OCI-LY7 (cell line): ENCODE data around the gene RSPH1. TPM values are rescaled to one million over a fixed set of nuclear protein-coding genes. Genes with fewer than 3 reads are reported as not detected.

Source experiments
- BruUV-seq: library from RNA; stranded (reverse); fragments of 400-500 nt; replicated peaks from 2 replicates; lab custom pipeline; 2021; lab: Mats Ljungman, UMichigan
- CTCF ChIA-PET: fragments of 300-600 bp; sonication (Branson Sonifier 250); formaldehyde crosslinking; loops from one replicate; lab custom pipeline; 2022; ENCODE audit warnings: antibody characterized with exemption; ENCODE audit not compliant: unreplicated experiment; lab: Charles Lee
- POLR2A ChIA-PET: fragments of 300-600 bp; sonication (Branson Sonifier 250); formaldehyde crosslinking; loops from one replicate; lab custom pipeline; 2022; ENCODE audit warnings: antibody characterized with exemption; lab: Charles Lee
- DNase-seq: peaks from one replicate; pipeline ENCODE4 v3.0.0-alpha.2; 2015; ENCODE audit warnings: low spot score
- H2AFZ ChIP-seq: fragments of 200-600 bp; sonication (generic), shearing (Covaris generic); 2 replicates; pipeline ENCODE4 v1.6.1; 2014; ENCODE audit warnings: mild to moderate bottlenecking, antibody characterized with exemption, low read length, moderate library complexity
- H3K27ac ChIP-seq: fragments of 200-600 bp; sonication (generic); 2 replicates; pipeline ENCODE4 v1.5.1; 2014; ENCODE audit warnings: mixed run types, low read depth, mild to moderate bottlenecking, moderate library complexity, low read length, inconsistent platforms; ENCODE audit not compliant: poor library complexity, severe bottlenecking
- H3K36me3 ChIP-seq: fragments of 200-600 bp; sonication (generic); 2 replicates; pipeline ENCODE4 v1.6.1; 2014; ENCODE audit warnings: mild to moderate bottlenecking, antibody characterized with exemption, low read length, moderate library complexity, mixed read lengths; ENCODE audit not compliant: insufficient read depth
- H3K4me1 ChIP-seq: fragments of 200-600 bp; sonication (generic); 2 replicates; pipeline ENCODE4 v1.5.1; 2014; ENCODE audit warnings: mild to moderate bottlenecking, low read length; ENCODE audit not compliant: insufficient read depth, poor library complexity, severe bottlenecking
- H3K4me2 ChIP-seq: fragments of 200-600 bp; sonication (generic); 2 replicates; pipeline ENCODE4 v1.6.1; 2014; ENCODE audit warnings: mild to moderate bottlenecking, low read length
- H3K4me3 ChIP-seq: fragments of 200-600 bp; sonication (generic); 2 replicates; pipeline ENCODE4 v1.5.1; 2014; ENCODE audit warnings: mild to moderate bottlenecking, low read depth, low read length; ENCODE audit not compliant: poor library complexity, severe bottlenecking
- H3K79me2 ChIP-seq: fragments of 200-600 bp; sonication (generic); 2 replicates; pipeline ENCODE4 v1.6.1; 2016; ENCODE audit warnings: low read depth, mild to moderate bottlenecking, low read length, moderate library complexity, mixed read lengths; ENCODE audit not compliant: insufficient read depth
- H3K9me2 ChIP-seq: fragments of 200-600 bp; sonication (generic); 2 replicates; pipeline ENCODE4 v1.6.1; 2016; ENCODE audit warnings: mild to moderate bottlenecking, low read length, mixed read lengths; ENCODE audit not compliant: insufficient read depth
- H3K9me3 ChIP-seq: fragments of 200-600 bp; sonication (generic); 2 replicates; pipeline ENCODE4 v1.6.1; 2014; ENCODE audit warnings: mild to moderate bottlenecking, mixed run types, low read length, mixed read lengths
- H4K20me1 ChIP-seq: fragments of 200-600 bp; sonication (generic); 2 replicates; pipeline ENCODE4 v1.6.1; 2014; ENCODE audit warnings: mild to moderate bottlenecking, antibody characterized with exemption, low read length, moderate library complexity, mixed read lengths; ENCODE audit not compliant: insufficient read depth
- EZH2phosphoT487 ChIP-seq: fragments of 200-600 bp; sonication (generic); IDR thresholded peaks from 2 replicates; pipeline ENCODE4 v1.6.1; 2018; ENCODE audit warnings: low read depth, borderline replicate concordance, mild to moderate bottlenecking, mixed run types, antibody characterized with exemption, low read length, moderate library complexity, mixed read lengths
- intact Hi-C: fragments of 100-400 bp; cut with micrococcal nuclease; formaldehyde crosslinking; loops from one replicate; pipeline ENCODE4 v1.10.0; 2022; ENCODE audit not compliant: unreplicated experiment
- total RNA-seq, 2 experiments: library from RNA; depleted of rRNA in 1 of 2; stranded (reverse); fragments of >200 nt in 1 of 2; shearing (Covaris generic) in 1 of 2; gene quantifications; 2 replicates each; pipeline ENCODE4 v1.2.3, GENCODE V29; 2014 to 2022
- TF ChIP-seq, protein P1 (sequence below): fragments of 200-600 bp; sonication (generic); conservative IDR thresholded peaks from 2 replicates; pipeline ENCODE4 v1.5.1; 2014; ENCODE audit warnings: mild to moderate bottlenecking, antibody characterized with exemption, low read length, moderate library complexity, mixed read lengths

RSPH1 gene
- total RNA-seq, 2 experiments from 2014 or later, result 1.9 to 2.5 TPM

DNA sequence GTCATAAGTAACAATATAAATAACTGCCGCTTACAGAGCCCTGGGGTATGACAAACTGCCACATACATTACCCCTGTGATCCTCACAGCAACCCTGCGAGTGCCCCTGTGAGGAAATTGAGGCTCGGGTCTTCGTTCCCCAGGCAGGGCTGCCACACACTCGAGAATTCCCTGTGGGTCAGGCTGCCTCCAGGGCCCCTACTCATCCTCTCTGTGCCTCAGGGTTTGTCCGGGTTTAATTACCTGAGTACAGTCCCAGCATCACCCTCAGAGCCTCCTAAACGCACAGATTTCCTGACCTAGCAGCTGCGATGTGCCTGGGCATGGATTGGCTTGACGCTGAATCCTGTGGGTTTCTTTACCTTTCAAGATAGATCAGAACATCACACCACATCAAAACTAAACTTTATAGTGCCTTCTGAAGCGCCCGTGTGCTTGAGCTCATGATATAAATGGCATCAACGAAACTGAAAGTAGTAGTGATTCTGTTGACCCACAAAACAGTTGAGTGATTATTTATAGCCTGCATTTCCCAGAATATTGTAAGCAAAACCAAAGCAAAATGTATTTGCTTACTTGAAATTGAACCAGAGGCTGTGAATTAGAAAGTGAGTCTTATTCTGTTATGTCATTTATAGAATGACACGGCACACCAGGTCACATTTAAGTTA is 31.6 kb upstream of the RSPH1 start:
- POLR2A ChIA-PET, result interaction anchor here (0.6 to 3.5 kb wide), 10 partner anchors 9 to 307 kb away, joined by 3 to 32 read pairs (median 4); no protein-coding TSS in a partner anchor

DNA sequence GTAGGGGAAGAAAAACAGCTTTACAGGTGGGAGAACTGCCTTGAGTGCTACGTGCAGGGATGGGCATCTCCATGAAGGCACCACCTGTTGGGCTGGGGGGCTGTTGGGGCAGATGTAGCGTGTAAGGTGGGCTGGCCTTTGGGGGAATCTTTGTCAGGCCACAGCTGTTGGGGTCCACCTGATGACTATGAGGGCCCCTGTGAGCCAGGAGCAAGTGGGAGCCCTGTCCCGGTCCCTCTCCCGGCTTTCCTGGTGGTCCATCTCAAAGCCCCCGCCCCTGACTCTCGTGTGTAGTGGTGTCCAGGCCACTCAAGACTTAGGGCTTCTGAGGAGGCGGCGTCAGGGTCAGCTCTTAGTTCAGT is 31.1 kb upstream of the RSPH1 start:
- no peaks in the 10 kb centered on the region for H3K9me2 ChIP-seq
- no peak for TF ChIP-seq EZH2phosphoT487
- TF ChIP-seq, protein P1, sequence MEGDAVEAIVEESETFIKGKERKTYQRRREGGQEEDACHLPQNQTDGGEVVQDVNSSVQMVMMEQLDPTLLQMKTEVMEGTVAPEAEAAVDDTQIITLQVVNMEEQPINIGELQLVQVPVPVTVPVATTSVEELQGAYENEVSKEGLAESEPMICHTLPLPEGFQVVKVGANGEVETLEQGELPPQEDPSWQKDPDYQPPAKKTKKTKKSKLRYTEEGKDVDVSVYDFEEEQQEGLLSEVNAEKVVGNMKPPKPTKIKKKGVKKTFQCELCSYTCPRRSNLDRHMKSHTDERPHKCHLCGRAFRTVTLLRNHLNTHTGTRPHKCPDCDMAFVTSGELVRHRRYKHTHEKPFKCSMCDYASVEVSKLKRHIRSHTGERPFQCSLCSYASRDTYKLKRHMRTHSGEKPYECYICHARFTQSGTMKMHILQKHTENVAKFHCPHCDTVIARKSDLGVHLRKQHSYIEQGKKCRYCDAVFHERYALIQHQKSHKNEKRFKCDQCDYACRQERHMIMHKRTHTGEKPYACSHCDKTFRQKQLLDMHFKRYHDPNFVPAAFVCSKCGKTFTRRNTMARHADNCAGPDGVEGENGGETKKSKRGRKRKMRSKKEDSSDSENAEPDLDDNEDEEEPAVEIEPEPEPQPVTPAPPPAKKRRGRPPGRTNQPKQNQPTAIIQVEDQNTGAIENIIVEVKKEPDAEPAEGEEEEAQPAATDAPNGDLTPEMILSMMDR, result no peak
- H3K4me2 ChIP-seq, result peak overlapping the region; percentile 97
- no peak for DNase-seq
- peaks cover 89% of the 10 kb centered on the region for H3K4me1 ChIP-seq
- H3K36me3 ChIP-seq, result peaks cover 91% of the 10 kb centered on the region
- no TSS peak for BruUV-seq
- no peak overlapping the region for H2AFZ ChIP-seq
- peak overlapping the region; percentile 98 for H3K27ac ChIP-seq
- POLR2A ChIA-PET, result interaction anchor here (0.6 to 3.5 kb wide), 9 partner anchors 9 to 289 kb away, joined by 3 to 32 read pairs (median 4); no protein-coding TSS in a partner anchor
- no peaks in the 10 kb centered on the region for H3K9me3 ChIP-seq
- intact Hi-C loops, result loop anchor here (5.0 kb wide), 1 partner anchor 35 kb away; no protein-coding TSS in a partner anchor
- no peaks in the 10 kb centered on the region for H4K20me1 ChIP-seq
- CTCF ChIA-PET, result interaction anchor here (2.9 kb wide), 1 partner anchor 10 kb away, joined by 12 read pairs; no protein-coding TSS in a partner anchor
- peak overlapping the region; percentile 59 for H3K4me3 ChIP-seq
- H3K79me2 ChIP-seq, result peaks cover 70% of the 10 kb centered on the region

More for the DNA sequence above, 31.6 kb upstream of the RSPH1 start:
- H3K27ac ChIP-seq, result peak overlapping the region; percentile 98
- H3K4me2 ChIP-seq, result peak overlapping the region; percentile 97
- H3K36me3 ChIP-seq, result peaks cover 91% of the 10 kb centered on the region
- DNase-seq, result peak; percentile 78
- H2AFZ ChIP-seq, result no peak overlapping the region
- CTCF ChIA-PET, result interaction anchor here (2.9 kb wide), 1 partner anchor 9 kb away, joined by 12 read pairs; no protein-coding TSS in a partner anchor
- peak overlapping the region; percentile 59 for H3K4me3 ChIP-seq
- H3K9me3 ChIP-seq, result no peaks in the 10 kb centered on the region
- no peaks in the 10 kb centered on the region for H4K20me1 ChIP-seq
- no TSS peak for BruUV-seq
- peaks cover 94% of the 10 kb centered on the region for H3K4me1 ChIP-seq
- peaks cover 75% of the 10 kb centered on the region for H3K79me2 ChIP-seq
- H3K9me2 ChIP-seq, result no peaks in the 10 kb centered on the region
- intact Hi-C loops, result loop anchor here (5.0 kb wide), 1 partner anchor 35 kb away; no protein-coding TSS in a partner anchor
- TF ChIP-seq, protein P1, result no peak
- TF ChIP-seq EZH2phosphoT487, result no peak
